Astrocyte of the spinal cord (primary cell): Measurements from ENCODE around the gene DYNC1I1.

ENCODE experiments used
- DNase-seq: peaks from one replicate; pipeline ENCODE4 v3.0.0; 2011; ENCODE audit warnings: low read depth, low spot score
- H3K4me3 ChIP-seq: 2 replicates; pipeline ENCODE4 v1.5.1; 2011; ENCODE audit warnings: low read depth, mild to moderate bottlenecking, low read length, moderate library complexity
- in situ Hi-C: cut with HindIII; loops from 2 replicates; pipeline ENCODE4 v1.10.0; 2017; ENCODE audit warnings: low sequenced_read_pairs
- TF ChIP-seq, protein P1 (sequence below): IDR thresholded peaks from 2 replicates; pipeline ENCODE4 v1.5.1; 2012; ENCODE audit warnings: low read depth, mild to moderate bottlenecking, low read length, inconsistent platforms

Gene DYNC1I1

DNA sequence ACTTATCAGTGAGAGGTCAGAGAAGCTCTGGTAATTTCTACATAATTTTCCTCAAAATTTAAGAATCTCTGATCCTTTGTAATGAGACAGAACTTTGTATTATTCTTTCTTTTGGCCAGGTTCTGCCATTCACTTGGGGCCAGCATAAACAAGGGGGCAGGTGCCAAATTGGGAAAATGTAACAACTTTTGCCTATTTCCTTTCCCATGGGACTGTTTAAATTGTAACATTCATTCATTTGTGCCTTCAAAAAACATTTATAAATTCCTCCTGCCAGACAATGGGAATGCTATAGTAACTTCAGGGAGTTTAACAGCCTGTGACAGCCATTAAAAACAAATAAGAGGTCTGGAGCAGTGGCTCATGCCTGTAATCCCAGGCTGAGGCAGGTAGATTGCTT lies 12.4 kb downstream of the DYNC1I1 start:
- no peak overlapping the region for H3K4me3 ChIP-seq
- DNase-seq = no peak
- in situ Hi-C loops = no loop called here
- TF ChIP-seq, protein P1, sequence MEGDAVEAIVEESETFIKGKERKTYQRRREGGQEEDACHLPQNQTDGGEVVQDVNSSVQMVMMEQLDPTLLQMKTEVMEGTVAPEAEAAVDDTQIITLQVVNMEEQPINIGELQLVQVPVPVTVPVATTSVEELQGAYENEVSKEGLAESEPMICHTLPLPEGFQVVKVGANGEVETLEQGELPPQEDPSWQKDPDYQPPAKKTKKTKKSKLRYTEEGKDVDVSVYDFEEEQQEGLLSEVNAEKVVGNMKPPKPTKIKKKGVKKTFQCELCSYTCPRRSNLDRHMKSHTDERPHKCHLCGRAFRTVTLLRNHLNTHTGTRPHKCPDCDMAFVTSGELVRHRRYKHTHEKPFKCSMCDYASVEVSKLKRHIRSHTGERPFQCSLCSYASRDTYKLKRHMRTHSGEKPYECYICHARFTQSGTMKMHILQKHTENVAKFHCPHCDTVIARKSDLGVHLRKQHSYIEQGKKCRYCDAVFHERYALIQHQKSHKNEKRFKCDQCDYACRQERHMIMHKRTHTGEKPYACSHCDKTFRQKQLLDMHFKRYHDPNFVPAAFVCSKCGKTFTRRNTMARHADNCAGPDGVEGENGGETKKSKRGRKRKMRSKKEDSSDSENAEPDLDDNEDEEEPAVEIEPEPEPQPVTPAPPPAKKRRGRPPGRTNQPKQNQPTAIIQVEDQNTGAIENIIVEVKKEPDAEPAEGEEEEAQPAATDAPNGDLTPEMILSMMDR = no peak

DNA sequence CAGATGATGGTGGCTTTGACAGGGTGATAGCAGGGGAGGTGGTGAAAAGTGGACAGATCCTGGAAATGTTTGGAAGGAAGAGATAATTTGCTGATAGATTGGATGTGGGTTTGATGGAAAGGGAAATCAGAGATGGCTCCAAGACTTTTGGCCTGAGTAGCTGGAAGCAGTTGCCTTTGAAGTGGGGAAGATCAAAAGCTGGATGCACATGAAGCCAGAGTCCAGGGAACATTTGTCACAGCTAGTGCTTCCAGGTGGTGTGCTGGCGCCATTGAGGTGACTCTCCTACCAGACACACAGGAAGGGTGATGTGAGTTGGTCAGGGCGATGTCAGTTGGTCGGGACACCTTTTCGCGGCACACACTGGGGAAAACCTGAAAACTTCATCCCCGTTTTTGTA lies 15.9 kb downstream of the DYNC1I1 start:
- in situ Hi-C loops = no loop called here
- TF ChIP-seq, protein P1 = no peak
- no peak overlapping the region for H3K4me3 ChIP-seq
- DNase-seq = no peak

DNA sequence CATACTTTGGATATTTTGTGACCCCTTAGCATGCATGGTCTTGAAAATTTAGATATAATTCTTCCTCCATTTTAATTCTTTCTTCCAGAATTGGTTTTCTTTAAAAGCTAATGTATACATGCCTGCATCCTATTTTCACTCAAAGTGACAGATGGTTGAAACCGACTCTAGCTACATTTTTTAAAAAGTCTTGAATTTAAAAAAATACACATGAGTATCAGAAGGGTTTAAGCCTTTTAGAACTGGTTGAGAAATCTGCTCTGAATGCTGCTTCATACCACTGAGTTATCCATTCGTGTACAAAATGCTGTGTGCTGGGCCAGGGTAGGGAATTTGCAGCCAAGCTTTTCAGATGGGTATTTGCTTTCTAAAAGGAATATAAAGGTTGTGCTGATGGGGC lies 16.5 kb downstream of the DYNC1I1 start:
- TF ChIP-seq, protein P1 = no peak
- DNase-seq = no peak
- in situ Hi-C loops = no loop called here
- no peak overlapping the region for H3K4me3 ChIP-seq

DNA sequence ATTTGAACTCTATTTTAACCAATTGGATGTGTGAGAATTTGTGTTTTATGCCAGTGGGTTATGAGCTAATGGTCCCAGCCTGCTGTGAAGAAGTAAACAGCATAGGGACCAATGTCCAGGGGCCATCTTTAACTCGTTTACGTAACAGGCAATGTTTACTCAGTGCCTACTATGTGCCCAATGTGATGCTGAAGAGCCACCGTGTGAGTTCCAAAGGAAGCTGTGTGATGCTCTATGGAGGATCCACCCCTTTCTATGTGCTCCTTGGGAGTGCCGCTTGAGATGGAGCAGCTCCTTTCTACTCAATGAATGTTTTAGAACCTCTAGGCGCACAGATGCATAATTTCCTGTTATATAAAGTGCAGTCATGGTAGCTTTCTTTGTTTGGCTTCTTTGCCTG lies 21.3 kb downstream of the DYNC1I1 start:
- no peak for DNase-seq
- in situ Hi-C loops = no loop called here
- TF ChIP-seq, protein P1 = no peak
- no peak overlapping the region for H3K4me3 ChIP-seq

DNA sequence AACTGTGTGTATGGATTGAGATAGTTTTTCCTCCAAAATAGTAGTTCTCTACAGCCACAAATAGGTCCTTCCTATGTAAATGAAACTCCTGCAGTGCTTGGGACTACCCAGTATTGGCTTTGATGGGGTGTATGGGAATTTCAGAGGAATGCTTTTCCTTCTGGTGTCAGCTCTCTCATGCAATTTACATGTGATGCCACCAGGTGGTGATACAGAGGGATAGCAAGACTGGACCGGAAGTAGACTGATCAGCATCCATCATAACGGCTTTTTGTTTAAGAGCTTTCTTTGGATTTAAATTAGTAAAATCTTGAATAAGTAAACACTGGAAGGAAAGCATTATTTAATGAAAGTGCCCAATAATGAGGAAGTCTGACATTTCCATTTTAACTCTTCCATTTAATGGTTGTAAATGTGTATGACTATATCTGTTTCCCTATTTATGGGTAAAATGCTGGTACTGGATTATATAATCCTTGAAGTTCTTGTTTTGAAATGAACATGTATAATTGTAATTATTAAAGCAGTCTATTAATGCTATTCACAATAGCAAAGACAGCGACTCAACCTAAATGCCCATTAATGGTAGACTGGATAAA lies 22.7 kb downstream of the DYNC1I1 start:
- in situ Hi-C loops = no loop called here
- no peak overlapping the region for H3K4me3 ChIP-seq
- TF ChIP-seq, protein P1 = peak; percentile 60
- DNase-seq = peak; percentile 13

DNA sequence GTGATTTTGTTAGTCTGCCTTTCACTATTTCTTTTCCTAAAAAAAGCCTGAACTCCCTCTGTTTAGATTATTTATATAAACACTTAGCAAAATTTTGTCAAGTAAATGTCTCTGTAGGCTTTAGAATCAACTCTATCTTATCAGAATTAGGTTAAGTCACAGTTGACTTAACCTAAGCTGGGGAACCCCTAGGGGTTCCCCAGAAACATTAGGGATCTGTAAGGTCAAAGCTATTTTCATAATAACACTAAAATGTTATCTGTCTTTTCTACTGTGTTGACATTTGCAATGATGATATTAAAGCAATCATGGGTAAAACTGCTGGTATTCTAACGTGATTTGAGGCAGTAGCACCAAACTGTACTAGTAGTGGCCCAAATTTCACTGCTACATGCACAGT lies 24.3 kb downstream of the DYNC1I1 start:
- in situ Hi-C loops = no loop called here
- TF ChIP-seq, protein P1 = no peak
- no peak for DNase-seq
- H3K4me3 ChIP-seq = no peak overlapping the region
